T-helper 1 cell treated with Interleukin-12 subunit alpha and Interleukin-12 subunit beta and Interleukin-4 antibody, amounts not matched to agents 30 ng/mL and 1 ng/mL, for 36 hours (primary cell): ENCODE measurements around the gene PSMA2. TPM values are rescaled to one million over a fixed set of nuclear protein-coding genes. Genes with fewer than 3 reads are reported as not detected.

Experiments
- total RNA-seq: library from RNA; stranded (reverse); gene quantifications from 2 replicates; pipeline ENCODE4 v1.2.3, GENCODE V29; 2022

Gene PSMA2
- total RNA-seq, 1 donor from 2014 or later: 145 TPM

Other genes with a start within 250 kb of the PSMA2 start
- gene C7orf25, start 20.1 kb downstream of the PSMA2 start, total RNA-seq: 3.7 and 4.1 TPM in 2 replicates
- gene MRPL32, start 202 bp upstream of the PSMA2 start, total RNA-seq: 56.4 and 56.8 TPM in 2 replicates
- not detected in 2 replicates for gene HECW1, start 180.5 kb upstream of the PSMA2 start, total RNA-seq